Osteoblast (primary cell): ENCODE measurements around the gene TCERG1L. TPM values are rescaled to one million over a fixed set of nuclear protein-coding genes. Genes with fewer than 3 reads are reported as not detected.

Experiments
- DNase-seq: peaks from one replicate; pipeline ENCODE4 v3.0.0; 2011; ENCODE audit warnings: low spot score, mixed read lengths; ENCODE audit not compliant: insufficient read length; ENCODE audit errors: missing footprints
- H2AFZ ChIP-seq: 2 replicates; pipeline ENCODE4 v1.6.0; 2011; ENCODE audit warnings: mild to moderate bottlenecking, low read length
- H3K27ac ChIP-seq: 2 replicates; pipeline ENCODE4 v1.5.1; 2011; ENCODE audit warnings: mild to moderate bottlenecking, low read depth, low read length, moderate library complexity
- H3K27me3 ChIP-seq: 2 replicates; pipeline ENCODE4 v1.6.0; 2012; ENCODE audit warnings: mild to moderate bottlenecking, control low read depth, inconsistent platforms, low read length, moderate library complexity; ENCODE audit not compliant: insufficient read depth
- H3K36me3 ChIP-seq: 2 replicates; pipeline ENCODE4 v1.5.1; 2011; ENCODE audit warnings: mild to moderate bottlenecking, low read length, control low read depth, moderate library complexity; ENCODE audit not compliant: insufficient read depth
- H3K4me1 ChIP-seq: 2 replicates; pipeline ENCODE4 v1.5.1; 2011; ENCODE audit warnings: mild to moderate bottlenecking, low read length, control low read depth, moderate library complexity; ENCODE audit not compliant: insufficient read depth
- H3K4me2 ChIP-seq: 2 replicates; pipeline ENCODE4 v1.6.0; 2011; ENCODE audit warnings: mild to moderate bottlenecking, low read length; ENCODE audit not compliant: insufficient read depth
- H3K4me3 ChIP-seq: fragments of 200-600 bp; sonication (generic); 3 replicates; pipeline ENCODE4 v1.5.1; 2012; ENCODE audit warnings: mild to moderate bottlenecking, low read length, inconsistent platforms; ENCODE audit not compliant: insufficient read depth
- H3K79me2 ChIP-seq: 2 replicates; pipeline ENCODE4 v1.6.0; 2012; ENCODE audit warnings: mild to moderate bottlenecking, low read length, control low read depth, inconsistent platforms; ENCODE audit not compliant: insufficient read depth
- H3K9me3 ChIP-seq: 2 replicates; pipeline ENCODE4 v1.5.1; 2011; ENCODE audit warnings: low read depth, low read length, control low read depth
- H4K20me1 ChIP-seq: 2 replicates; pipeline ENCODE4 v1.6.0; 2012; ENCODE audit warnings: mild to moderate bottlenecking, low read length, control low read depth; ENCODE audit not compliant: insufficient read depth
- CTCF ChIP-seq: IDR thresholded peaks from 2 replicates; pipeline ENCODE4 v1.5.1; 2011; ENCODE audit warnings: mild to moderate bottlenecking, low read depth, low read length, moderate library complexity; ENCODE audit errors: extremely low read depth
- total RNA-seq: library from RNA; depleted of rRNA; stranded (reverse); fragments of >200 nt; gene quantifications from 2 replicates; pipeline ENCODE4 v1.2.3, GENCODE V29; 2012

The TCERG1L gene
- total RNA-seq, 1 donor: under 0.01 TPM

DNA sequence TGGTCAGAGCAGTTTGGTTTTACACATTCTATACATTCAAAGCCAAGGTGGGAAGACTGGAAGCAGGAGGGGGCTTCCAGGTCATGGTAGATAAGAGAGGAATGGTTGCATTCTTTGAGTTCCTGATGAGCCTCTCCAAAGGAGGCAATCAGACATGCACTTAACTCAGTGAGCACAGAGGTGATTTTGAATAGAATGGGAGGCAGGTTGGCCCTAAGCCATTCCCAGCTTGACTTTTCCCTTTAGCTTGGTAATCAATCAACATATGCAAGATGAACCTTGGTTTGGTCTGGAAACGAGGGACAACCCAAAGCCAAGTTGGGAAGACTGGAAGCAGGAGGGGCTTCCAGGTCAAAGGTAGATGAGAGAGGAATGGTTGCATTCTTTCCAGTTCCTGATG lies 31.4 kb downstream of the TCERG1L start:
- no peak for DNase-seq
- no peak overlapping the region for H3K27ac ChIP-seq
- no peaks in the 10 kb centered on the region for H3K27me3 ChIP-seq

DNA sequence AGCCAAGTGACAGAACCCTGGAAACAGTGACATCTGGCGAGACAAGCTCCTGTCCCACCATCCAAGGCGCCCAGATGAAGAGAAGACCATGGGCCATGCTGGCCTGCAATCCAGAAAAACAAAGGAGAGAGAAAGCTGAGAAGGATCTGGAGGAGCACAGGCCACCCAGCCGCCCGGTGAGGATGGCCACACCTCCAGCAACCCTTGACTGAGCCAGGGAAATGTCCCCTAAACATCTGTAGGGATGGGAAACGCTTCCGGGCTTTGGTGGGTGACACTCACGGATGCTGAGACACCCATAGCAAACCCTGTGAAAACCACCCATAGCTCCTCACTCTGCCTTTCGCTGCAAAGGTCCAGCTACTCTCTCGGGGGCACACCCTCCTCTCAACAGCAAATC lies 32.0 kb downstream of the TCERG1L start:
- Histone ChIP-seq H3K36me3 (no peaks in the 10 kb centered on the region), H3K79me2 (no peaks in the 10 kb centered on the region), H3K4me3 (no peak overlapping the region), H3K4me1 (no peaks in the 10 kb centered on the region), H2AFZ (no peak overlapping the region), H3K4me2 (no peak overlapping the region), H4K20me1 (no peaks in the 10 kb centered on the region), H3K9me3 (no peaks in the 10 kb centered on the region), H3K27ac (no peak overlapping the region), H3K27me3 (no peaks in the 10 kb centered on the region)
- no peak for DNase-seq
- TF ChIP-seq CTCF: no peak

More for the DNA sequence above, 31.4 kb downstream of the TCERG1L start:
- Histone ChIP-seq H3K4me2 (no peak overlapping the region), H2AFZ (no peak overlapping the region), H3K79me2 (no peaks in the 10 kb centered on the region), H3K4me3 (no peak overlapping the region), H3K36me3 (no peaks in the 10 kb centered on the region), H3K4me1 (no peaks in the 10 kb centered on the region), H3K9me3 (no peaks in the 10 kb centered on the region), H4K20me1 (no peaks in the 10 kb centered on the region)
- TF ChIP-seq CTCF: no peak

GRCh38 chr10:131277969-131278368 lies 33.6 kb downstream of the TCERG1L start:
- no peaks in the 10 kb centered on the region for H3K36me3 ChIP-seq
- H3K4me3 ChIP-seq: no peak overlapping the region
- no peaks in the 10 kb centered on the region for H3K9me3 ChIP-seq
- no peak overlapping the region for H3K4me2 ChIP-seq
- H3K27ac ChIP-seq: no peak overlapping the region
- H2AFZ ChIP-seq: no peak overlapping the region
- DNase-seq: no peak
- H3K79me2 ChIP-seq: no peaks in the 10 kb centered on the region
- H3K27me3 ChIP-seq: no peaks in the 10 kb centered on the region
- no peak for TF ChIP-seq CTCF
- H4K20me1 ChIP-seq: no peaks in the 10 kb centered on the region
- no peaks in the 10 kb centered on the region for H3K4me1 ChIP-seq

- Histone ChIP-seq H3K79me2 (no peaks in the 10 kb centered on the region), H2AFZ (no peak overlapping the region), H3K4me1 (no peaks in the 10 kb centered on the region), H3K4me3 (no peak overlapping the region), H3K27ac (no peak overlapping the region), H3K9me3 (no peaks in the 10 kb centered on the region), H3K36me3 (no peaks in the 10 kb centered on the region), H3K27me3 (no peaks in the 10 kb centered on the region), H3K4me2 (no peak overlapping the region), H4K20me1 (no peaks in the 10 kb centered on the region)
- DNase-seq: no peak
- TF ChIP-seq CTCF: no peak
Observed at GRCh38 chr10:131277278-131277677, 34.2 kb downstream of the TCERG1L start.
